Osteocyte (in vitro differentiated cells): ENCODE data around the gene S100A8. TPM values are rescaled to one million over a fixed set of nuclear protein-coding genes. Genes with fewer than 3 reads are reported as not detected.

Source experiments
- DNase-seq: peaks from one replicate; pipeline ENCODE4 v3.0.0; 2021; ENCODE audit warnings: mixed read lengths; ENCODE audit not compliant: unreplicated experiment; ENCODE audit errors: extremely low spot score
- H3K27ac Mint-ChIP-seq: one replicate; pipeline ENCODE4 v1.8.0; 2021; ENCODE audit warnings: mild to moderate bottlenecking, mixed read lengths; ENCODE audit not compliant: unreplicated experiment
- H3K27me3 Mint-ChIP-seq: one replicate; pipeline ENCODE4 v1.8.0; 2021; ENCODE audit warnings: mixed read lengths; ENCODE audit not compliant: unreplicated experiment
- H3K36me3 Mint-ChIP-seq: one replicate; pipeline ENCODE4 v1.8.0; 2021; ENCODE audit warnings: mixed read lengths; ENCODE audit not compliant: unreplicated experiment
- H3K4me1 Mint-ChIP-seq: one replicate; pipeline ENCODE4 v1.8.0; 2021; ENCODE audit warnings: mixed read lengths; ENCODE audit not compliant: unreplicated experiment
- H3K4me3 Mint-ChIP-seq: one replicate; pipeline ENCODE4 v1.8.0; 2021; ENCODE audit warnings: mild to moderate bottlenecking, moderate library complexity, mixed read lengths; ENCODE audit not compliant: unreplicated experiment
- H3K9me3 Mint-ChIP-seq: one replicate; pipeline ENCODE4 v1.8.0; 2021; ENCODE audit warnings: mixed read lengths; ENCODE audit not compliant: unreplicated experiment
- total RNA-seq: library from RNA; stranded (reverse); gene quantifications from 2 replicates; pipeline ENCODE4 v1.2.1, GENCODE V29; 2021
- TF ChIP-seq, protein P1 (sequence below): fragments of 200-600 bp; sonication (generic); IDR thresholded peaks from 2 replicates; pipeline ENCODE4 v1.5.0; 2021; ENCODE audit warnings: antibody characterized with exemption, mild to moderate bottlenecking, moderate library complexity

Gene S100A8
- total RNA-seq, 1 donor from 2014 or later: not detected

DNA sequence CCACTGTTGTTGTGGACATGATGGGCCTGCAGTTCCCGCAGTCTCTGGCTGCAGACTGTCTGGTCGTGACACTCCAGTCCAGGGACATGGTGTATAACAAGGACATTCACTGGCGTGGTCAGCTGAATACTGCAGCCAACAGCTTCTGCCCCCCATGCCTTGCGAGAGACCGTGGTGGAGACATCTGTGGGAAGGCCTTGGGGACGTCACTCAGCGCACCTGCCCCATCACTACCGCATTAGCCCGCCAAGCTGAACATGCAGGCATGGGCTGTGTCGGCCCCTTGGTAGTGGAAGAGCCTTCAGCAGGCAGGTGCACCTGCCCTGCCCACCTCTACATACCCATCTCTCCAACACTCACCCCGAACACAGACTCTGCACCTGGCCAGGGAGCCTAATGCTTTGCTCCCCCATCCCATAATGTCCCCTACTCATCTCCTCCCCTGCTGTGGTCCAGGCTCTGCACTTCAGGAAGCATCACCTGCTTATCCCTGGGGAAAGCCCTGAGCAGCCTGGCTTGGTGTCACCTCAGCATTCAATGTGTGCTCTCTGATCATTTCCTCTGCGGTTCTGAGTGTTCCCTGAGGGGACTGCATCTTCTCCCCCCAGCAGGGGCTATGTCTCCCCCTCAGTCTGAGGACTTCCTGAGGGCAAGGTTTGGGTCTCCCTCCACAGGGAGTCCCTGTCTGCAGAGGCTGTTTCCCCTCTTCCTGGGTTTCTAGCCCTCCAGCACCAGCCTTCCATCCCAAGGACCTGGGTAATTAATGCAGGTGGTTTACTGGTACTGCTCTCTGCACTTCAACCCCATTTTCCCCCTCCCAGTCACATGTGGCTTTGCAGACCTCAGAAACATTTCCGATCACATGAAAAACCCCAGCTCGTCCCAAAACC is 45.4 kb downstream of the S100A8 start:
- Mint-ChIP-seq H3K27ac (no peak overlapping the region), H3K36me3 (no peaks in the 10 kb centered on the region), H3K9me3 (no peaks in the 10 kb centered on the region), H3K4me3 (no peak overlapping the region), H3K27me3 (peaks cover 6% of the 10 kb centered on the region), H3K4me1 (no peaks in the 10 kb centered on the region)
- DNase-seq: peak; percentile 76
- TF ChIP-seq, protein P1, sequence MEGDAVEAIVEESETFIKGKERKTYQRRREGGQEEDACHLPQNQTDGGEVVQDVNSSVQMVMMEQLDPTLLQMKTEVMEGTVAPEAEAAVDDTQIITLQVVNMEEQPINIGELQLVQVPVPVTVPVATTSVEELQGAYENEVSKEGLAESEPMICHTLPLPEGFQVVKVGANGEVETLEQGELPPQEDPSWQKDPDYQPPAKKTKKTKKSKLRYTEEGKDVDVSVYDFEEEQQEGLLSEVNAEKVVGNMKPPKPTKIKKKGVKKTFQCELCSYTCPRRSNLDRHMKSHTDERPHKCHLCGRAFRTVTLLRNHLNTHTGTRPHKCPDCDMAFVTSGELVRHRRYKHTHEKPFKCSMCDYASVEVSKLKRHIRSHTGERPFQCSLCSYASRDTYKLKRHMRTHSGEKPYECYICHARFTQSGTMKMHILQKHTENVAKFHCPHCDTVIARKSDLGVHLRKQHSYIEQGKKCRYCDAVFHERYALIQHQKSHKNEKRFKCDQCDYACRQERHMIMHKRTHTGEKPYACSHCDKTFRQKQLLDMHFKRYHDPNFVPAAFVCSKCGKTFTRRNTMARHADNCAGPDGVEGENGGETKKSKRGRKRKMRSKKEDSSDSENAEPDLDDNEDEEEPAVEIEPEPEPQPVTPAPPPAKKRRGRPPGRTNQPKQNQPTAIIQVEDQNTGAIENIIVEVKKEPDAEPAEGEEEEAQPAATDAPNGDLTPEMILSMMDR: no peak

- no peaks in the 10 kb centered on the region for H3K36me3 Mint-ChIP-seq
- DNase-seq: peak; percentile 75
- no peaks in the 10 kb centered on the region for H3K9me3 Mint-ChIP-seq
- no peak overlapping the region for H3K27ac Mint-ChIP-seq
- H3K27me3 Mint-ChIP-seq: peaks cover 6% of the 10 kb centered on the region
- H3K4me3 Mint-ChIP-seq: no peak overlapping the region
- TF ChIP-seq, protein P1: no peak
- no peaks in the 10 kb centered on the region for H3K4me1 Mint-ChIP-seq
Observed at GRCh38 chr1:153344718-153345025, 46.2 kb downstream of the S100A8 start.

DNA sequence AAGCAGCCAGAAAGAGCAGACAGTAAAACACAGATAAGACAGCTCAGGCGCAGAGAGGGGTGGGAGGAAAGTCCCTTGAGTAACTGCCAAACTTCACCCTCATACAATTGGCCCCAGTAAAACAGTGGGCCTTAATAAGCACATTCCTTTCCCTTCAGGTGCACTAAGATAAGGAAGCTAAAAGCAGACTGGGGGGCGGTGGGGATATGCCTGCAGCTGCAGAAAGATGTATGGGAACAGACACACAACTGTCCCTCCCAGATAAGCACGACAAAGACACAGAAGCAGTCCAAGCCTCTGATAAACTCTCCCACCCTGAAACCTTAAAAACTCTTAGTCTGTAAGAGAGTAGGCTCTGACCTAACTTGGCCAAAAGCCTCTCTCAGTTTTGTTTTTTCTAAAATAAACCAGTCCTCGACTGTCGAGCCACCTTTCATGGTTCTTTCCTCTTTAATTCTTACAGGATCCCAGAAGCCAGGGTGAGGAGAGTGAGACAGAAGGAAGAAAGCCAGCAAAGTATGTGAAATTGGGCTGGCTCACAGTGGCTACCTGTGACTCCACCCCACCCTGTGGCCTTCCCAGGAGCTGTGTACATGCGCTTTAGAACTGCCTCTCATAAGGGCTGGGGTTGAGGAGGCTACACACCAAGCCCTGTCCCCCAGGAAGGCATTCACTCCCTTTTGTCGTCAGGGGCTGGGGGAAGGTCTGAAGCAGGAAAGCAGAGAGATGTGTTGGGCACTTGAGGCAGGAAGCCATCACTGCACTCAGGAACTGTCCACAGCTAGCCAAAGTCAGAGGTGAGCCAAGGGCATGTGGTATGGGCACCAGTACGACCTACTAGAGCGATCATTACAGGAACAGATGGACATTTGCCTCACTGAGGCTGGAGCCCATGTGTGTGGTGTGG is 46.8 kb downstream of the S100A8 start:
- H3K4me1 Mint-ChIP-seq: no peaks in the 10 kb centered on the region

GRCh38 chr1:153343040-153343681 is 47.7 kb downstream of the S100A8 start:
- H3K27me3 Mint-ChIP-seq: no peaks in the 10 kb centered on the region

More for the DNA sequence above, 46.8 kb downstream of the S100A8 start:
- Mint-ChIP-seq H3K4me3 (no peak overlapping the region), H3K27me3 (peaks cover 2% of the 10 kb centered on the region), H3K36me3 (no peaks in the 10 kb centered on the region), H3K9me3 (no peaks in the 10 kb centered on the region), H3K27ac (no peak overlapping the region)
- DNase-seq: peak; percentile 54
- TF ChIP-seq, protein P1: no peak

More at GRCh38 chr1:153343040-153343681, 47.7 kb downstream of the S100A8 start:
- TF ChIP-seq, protein P1: no peak
- no peak for DNase-seq
- Mint-ChIP-seq H3K36me3 (no peaks in the 10 kb centered on the region), H3K9me3 (no peaks in the 10 kb centered on the region), H3K4me1 (no peaks in the 10 kb centered on the region), H3K27ac (no peak overlapping the region), H3K4me3 (no peak overlapping the region)
